HG02938 (cell line): ENCODE data around the gene KATNB1.
"Not testable (repeated sequence)": the region's sequence is repeated elsewhere in the genome, so short reads cannot be mapped to it uniquely, and the experiment has no call there.

Experiments
- ATAC-seq: cut with Tn5 transposase; IDR thresholded peaks from one replicate; pipeline ENCODE4 v1.9.1; 2021; ENCODE audit warnings: mild to moderate bottlenecking, moderate library complexity; ENCODE audit not compliant: unreplicated experiment

The KATNB1 gene

GRCh38 chr16:57787519-57787905 is 51.9 kb downstream of the KATNB1 start:
- no peak for ATAC-seq

GRCh38 chr16:57788252-57788841 is 52.8 kb downstream of the KATNB1 start:
- no peak for ATAC-seq

GRCh38 chr16:57788951-57789350 is 53.4 kb downstream of the KATNB1 start:
- no peak for ATAC-seq

- ATAC-seq, result no peak
Measured at GRCh38 chr16:57791195-57791892, 55.8 kb downstream of the KATNB1 start.

GRCh38 chr16:57791893-57792461 is 56.4 kb downstream of the KATNB1 start:
- no peak for ATAC-seq

- ATAC-seq, result no peak
Measured at GRCh38 chr16:57794849-57795430, 59.4 kb downstream of the KATNB1 start.

- ATAC-seq, result peak; percentile 51
Measured at GRCh38 chr16:57795431-57795878, 59.9 kb downstream of the KATNB1 start.

- ATAC-seq, result not testable (repeated sequence)
Measured at GRCh38 chr16:57796014-57796413, 60.4 kb downstream of the KATNB1 start.

- no peak for ATAC-seq
Measured at GRCh38 chr16:57797216-57797525, 61.6 kb downstream of the KATNB1 start.

- no peak for ATAC-seq
Measured at GRCh38 chr16:57797526-57798266, 62.1 kb downstream of the KATNB1 start.

- no peak for ATAC-seq
Measured at GRCh38 chr16:57798267-57798810, 62.8 kb downstream of the KATNB1 start.

GRCh38 chr16:57798953-57799599 is 63.5 kb downstream of the KATNB1 start:
- ATAC-seq, result no peak

GRCh38 chr16:57799600-57800199 is 64.1 kb downstream of the KATNB1 start:
- ATAC-seq, result no peak

- no peak for ATAC-seq
Measured at GRCh38 chr16:57800200-57801097, 64.9 kb downstream of the KATNB1 start.

- ATAC-seq, result no peak
Measured at GRCh38 chr16:57801098-57801808, 65.7 kb downstream of the KATNB1 start.

GRCh38 chr16:57801809-57802340 is 66.3 kb downstream of the KATNB1 start:
- ATAC-seq, result no peak

GRCh38 chr16:57802341-57803133 is 67.0 kb downstream of the KATNB1 start, which contains the start of gene KIFC3:
TSS of gene KIFC3 (minus strand) at chr16:57802491. CDS start at chr16:57798243, 4,248 bp downstream.
- no peak for ATAC-seq
